GM18508 (cell line): ENCODE measurements around the gene TGFBR2.
"Not testable (repeated sequence)": the region's sequence is repeated elsewhere in the genome, so short reads cannot be mapped to it uniquely, and the experiment has no call there.

Source experiments
- ATAC-seq: cut with Tn5 transposase; IDR thresholded peaks from one replicate; pipeline ENCODE4 v1.9.1; 2021; ENCODE audit warnings: moderate number of reproducible peaks; ENCODE audit not compliant: insufficient read depth, unreplicated experiment

Gene TGFBR2

DNA sequence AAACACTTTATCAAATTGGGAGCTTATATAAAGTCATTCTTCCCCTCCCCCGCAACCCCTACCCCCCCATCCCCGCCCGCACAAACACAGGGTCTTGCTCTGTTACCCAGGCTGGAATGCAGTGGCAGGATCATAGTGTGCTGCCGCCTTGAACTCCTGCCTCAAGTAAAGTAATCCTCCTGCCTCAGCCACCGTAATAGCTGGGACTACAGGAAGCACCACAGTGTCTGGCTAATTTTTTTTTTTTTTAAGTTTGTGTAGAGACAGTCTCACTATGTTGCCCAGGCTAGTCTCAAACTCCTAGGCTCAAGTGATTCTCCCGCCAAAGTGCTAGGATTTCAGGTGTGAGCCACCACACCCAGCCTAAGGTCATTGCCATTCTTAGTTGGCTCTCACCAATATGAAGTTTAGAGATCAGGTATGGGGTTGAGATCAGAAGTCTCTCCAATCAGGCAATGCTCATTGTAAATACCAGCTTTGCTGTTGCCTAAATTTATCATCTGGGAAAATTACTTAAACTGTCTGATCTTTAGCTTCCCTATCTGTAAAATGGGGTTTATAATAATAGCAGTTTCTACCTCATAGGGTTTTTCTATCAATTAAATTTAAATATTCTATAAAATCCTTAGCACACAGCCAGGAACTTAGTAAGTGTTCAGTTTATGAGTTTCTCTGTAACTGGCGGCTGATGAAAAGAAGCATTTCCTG lies 60.3 kb downstream of the TGFBR2 start:
- no peak for ATAC-seq

DNA sequence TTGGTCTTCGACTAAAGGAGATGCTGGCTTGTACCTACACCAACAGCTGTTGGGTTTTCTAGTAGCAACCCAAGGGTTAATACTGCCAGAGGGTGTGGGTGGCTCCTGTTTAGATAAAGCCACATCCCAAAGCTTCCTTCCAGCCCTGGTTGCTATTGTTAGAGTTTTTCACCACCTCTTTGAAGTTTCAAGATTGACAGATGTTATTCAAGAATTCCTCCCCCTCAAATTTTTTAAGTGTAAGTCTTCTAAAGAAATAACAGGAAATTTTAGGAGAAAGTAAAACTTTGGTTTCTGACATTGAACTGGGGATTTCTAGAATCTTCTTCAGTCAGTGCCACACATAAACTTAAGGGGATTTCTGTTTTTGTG lies 60.9 kb downstream of the TGFBR2 start:
- no peak for ATAC-seq

DNA sequence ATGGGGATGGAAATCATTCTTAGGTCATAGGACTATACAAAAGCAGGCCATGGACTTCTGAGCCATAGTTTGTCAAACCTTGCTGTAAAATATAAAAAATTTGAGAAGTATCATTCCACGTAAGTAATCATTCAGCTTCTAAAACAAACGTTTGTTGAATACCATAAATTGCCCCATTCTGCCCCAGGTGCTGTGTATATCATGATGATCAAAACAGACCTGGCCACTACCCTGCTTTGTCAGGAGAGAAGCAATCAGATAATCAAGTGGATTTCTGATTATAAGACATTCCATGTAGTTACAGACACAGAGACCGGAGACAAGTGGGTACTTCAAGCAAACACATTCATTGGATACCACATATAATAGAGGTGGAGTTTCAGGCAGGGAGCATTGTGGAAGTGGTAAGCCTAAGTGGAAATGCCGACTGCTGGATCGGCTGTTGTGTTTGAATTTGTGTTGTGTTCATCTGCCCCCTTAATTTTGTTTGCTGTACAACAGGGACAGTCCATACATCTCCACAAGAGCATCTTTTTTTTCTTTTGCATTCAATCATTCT lies 61.7 kb downstream of the TGFBR2 start:
- ATAC-seq, result no peak

DNA sequence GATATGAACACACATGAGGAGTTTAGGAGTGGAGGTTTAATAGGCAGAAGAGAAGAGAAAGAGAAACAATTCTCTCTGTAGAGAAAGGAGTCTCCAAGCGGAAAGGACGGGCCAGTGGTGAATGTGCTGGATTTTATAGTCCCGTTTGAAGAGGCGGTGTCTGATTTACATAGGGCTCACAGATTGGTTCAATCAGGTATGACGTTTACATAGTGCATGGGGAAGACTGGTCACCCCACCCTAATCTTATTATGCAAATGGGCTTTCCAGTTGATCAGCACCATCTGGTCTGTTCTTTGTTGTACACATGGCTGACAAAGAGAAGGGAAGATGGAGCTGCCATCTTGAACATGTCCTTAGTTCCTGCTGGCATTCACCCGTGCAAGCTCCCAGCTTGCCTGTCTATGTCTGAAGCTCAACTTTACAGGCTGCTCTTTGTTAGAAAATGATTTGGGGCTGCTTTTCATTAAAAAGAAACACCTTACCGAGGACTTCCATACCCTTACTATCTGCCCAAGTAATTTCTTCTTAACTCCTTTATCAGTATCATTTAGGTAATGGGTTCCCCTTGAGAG lies 63.0 kb downstream of the TGFBR2 start:
- not testable (repeated sequence) for ATAC-seq

DNA sequence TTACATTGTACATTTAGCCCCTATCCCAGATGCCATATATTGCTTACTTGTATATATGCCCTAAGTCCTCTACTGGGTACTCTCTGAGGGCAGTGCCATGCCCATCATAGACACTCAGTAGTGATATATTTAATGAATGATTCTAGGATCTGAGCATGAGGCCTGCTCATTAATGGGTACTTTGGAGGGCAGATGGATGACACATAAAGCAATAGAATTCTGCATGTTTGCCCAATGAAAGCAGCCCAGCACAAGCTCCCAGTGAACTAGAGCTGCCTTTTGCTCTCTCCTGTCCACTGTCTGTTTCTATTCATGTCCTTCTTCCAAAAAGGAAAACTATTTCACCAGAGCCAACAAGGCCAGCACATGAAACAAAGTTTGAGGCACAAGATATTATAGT lies 63.9 kb downstream of the TGFBR2 start:
- no peak for ATAC-seq

DNA sequence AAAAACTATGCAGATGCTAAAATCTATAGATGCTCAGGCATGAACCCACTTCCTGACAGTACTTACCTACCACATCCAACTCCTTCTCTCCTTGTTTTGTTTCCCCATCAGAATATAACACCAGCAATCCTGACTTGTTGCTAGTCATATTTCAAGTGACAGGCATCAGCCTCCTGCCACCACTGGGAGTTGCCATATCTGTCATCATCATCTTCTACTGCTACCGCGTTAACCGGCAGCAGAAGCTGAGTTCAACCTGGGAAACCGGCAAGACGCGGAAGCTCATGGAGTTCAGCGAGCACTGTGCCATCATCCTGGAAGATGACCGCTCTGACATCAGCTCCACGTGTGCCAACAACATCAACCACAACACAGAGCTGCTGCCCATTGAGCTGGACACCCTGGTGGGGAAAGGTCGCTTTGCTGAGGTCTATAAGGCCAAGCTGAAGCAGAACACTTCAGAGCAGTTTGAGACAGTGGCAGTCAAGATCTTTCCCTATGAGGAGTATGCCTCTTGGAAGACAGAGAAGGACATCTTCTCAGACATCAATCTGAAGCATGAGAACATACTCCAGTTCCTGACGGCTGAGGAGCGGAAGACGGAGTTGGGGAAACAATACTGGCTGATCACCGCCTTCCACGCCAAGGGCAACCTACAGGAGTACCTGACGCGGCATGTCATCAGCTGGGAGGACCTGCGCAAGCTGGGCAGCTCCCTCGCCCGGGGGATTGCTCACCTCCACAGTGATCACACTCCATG lies 65.3 kb downstream of the TGFBR2 start:
- no peak for ATAC-seq

DNA sequence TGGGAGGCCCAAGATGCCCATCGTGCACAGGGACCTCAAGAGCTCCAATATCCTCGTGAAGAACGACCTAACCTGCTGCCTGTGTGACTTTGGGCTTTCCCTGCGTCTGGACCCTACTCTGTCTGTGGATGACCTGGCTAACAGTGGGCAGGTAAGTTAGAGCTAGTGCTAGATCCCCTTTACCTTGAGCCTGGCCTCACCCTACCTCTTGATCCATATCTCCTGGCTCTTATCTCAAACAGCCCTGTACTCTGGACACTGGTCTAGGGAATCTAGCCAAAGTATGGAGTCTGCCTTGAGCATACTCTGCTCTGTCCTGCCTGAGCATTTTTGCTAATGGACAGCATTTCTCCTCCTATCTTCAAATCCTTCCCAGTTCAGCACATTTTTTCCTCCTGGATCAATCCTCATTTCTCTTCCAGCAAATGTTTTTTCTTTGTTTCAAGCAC lies 65.9 kb downstream of the TGFBR2 start:
- no peak for ATAC-seq

DNA sequence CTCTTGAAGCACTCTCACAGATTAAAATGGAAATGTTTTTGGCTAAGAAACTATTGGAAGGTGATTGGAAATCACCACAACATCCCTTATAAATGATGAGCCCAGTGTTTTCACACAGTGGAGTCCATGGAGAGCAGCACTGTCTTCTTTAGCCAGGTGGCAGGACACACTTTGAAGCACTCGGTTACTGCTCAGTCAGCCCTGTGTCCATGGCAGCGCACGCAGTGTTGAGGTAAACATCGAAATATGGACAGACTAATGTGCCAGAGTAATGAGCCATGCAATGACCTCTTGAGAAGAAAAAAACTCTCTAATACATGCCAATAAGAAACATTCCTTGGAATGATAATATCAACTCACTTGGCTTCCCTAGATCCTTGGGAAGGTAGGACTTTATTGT lies 66.6 kb downstream of the TGFBR2 start:
- ATAC-seq, result no peak

DNA sequence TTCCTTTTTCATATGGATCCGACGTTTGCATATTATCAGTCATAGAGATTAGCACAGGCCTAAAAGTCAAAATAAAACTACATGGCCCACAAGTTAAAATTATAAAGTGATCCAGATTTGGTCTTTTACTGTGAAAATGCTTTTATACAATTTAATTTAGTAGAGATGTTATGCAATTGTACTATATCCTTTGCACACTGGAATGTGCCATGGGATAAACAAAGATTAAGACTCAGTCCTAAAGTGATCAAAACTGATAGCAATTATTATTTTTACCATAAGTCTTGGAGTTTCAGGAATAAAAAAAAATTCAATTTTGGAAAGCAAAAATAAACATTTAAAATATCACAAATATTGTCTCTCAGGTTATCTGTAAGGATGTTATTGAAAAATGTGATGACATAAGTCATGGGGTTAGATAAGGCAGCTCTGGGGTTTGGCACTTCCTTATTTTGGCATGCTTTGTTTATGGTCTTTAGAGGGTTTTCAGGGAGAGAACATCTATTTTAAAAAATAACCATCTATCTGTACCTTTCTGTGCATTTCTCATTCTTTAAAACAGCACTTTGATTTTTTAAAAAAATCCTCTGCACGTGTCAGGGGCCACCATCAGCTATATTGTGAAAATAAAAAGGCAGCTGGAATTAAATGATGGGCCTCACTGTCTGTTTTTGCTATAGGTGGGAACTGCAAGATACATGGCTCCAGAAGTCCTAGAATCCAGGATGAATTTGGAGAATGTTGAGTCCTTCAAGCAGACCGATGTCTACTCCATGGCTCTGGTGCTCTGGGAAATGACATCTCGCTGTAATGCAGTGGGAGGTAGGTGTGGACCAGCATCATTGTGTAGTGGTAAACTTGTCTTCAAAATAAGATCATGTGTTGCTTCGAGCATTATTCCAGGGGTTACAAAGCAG lies 67.3 kb downstream of the TGFBR2 start:
- ATAC-seq, result no peak

DNA sequence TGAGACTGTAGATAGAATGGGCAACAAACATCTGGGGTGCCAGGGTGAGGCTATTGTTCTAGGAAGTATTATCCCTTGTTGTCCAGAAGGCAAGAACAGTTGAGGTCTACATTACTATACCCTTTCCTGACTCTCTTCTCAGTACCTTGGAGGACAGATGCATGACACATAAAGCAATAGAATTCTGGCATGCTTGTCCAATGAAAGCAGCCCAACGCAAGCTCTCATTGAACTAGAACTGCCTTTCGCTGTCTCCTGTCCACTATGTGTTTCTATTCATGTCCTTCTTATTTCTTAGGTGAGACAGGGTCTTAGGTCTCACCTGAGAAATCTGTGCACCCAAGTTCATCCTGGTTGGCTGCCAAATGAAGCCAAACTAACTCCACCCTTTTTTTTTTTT lies 68.6 kb downstream of the TGFBR2 start:
- no peak for ATAC-seq

DNA sequence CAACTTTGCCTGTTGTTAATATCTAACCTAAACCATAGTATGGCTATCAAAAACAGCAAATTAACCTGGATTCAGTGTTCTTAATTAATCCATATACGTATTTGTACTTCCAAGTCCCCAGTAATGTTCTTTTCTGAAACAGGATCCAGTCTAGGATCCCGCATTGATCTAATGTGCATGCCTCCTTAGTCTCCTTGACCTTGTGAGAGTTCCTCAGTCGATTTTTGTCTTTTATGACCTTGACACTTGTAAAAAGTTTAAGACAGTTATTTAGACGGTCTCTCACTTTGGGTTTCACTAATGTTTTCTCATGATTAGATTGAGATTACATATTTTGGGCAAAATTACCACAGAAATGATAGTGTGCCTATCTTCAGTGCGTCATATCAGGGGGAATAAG lies 69.4 kb downstream of the TGFBR2 start:
- ATAC-seq, result no peak

DNA sequence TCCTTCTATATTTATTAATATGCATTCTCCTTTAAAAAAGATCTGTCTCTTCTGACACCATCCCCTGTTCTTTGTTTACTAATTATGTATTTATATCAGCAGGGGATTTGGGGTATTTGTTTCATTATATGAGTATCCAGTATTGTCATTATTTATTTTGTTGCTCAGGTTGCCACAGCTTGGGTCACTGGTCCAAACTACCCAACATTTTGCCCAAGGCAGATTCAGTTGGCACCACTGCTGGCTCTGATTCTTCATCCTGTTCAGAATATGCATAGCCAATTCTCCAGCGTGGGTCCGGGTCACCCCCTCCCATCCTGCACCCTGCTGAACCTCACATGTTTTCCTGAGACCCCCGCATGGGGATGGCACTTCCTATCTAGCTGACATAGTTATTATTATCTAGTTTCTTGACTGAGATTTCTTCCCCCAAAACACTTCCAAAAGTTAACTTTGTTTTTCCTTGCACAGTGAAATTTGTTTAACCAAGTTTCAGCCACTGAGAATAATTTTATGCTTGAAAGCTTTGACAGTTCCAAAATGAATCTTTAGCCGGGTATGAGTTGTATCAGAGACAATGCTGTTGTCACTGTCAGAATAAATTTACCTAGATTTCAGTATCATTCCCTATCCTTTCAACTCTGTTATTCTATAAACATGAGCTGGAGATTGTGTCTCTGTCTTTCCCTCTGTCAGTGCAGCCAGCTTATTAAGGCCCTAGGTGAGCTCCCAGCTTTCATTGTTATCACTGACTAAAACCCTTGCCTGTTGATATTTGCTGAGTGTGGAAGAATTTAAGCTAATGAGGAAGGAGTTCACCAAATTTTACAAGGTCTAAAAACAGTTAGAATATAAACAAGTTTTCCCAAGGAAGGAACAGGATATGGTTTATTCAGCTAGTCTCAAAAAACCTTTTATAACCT lies 70.3 kb downstream of the TGFBR2 start:
- no peak for ATAC-seq

DNA sequence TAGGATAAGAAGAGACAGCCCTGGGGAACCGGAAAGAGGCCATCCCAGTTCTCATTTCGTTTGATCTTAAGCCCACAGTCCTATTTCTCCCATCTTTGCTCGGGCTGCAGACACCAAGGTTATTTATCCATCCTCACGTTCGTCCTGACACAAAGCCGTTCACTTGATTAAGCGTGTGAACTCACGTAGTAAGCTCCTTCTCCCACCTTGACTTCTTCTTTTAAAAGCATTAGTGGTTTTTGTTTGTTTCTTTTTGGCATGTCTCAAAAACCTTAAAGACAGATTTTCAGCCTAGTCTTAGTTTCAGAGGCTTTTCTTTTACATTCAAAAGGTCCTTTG lies 70.9 kb downstream of the TGFBR2 start:
- no peak for ATAC-seq

DNA sequence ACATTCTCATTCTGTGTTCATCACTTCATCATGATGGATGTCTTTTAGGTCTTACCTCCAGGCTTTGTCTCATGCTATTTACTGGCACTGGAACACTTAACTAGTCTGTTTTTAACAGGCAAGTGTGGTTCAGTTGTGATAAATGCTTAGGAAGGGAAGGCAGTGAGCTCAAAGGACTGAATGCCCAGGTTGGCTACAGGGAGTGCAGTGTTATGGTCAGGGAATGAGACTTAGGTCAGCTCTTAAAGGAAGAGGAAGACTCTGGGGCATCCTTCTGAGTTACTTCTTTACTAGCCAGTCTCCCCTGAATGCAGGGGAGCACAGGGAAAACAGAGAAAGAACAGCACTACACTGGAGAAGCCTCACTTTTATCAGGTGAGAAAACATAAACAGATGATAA lies 72.6 kb downstream of the TGFBR2 start:
- ATAC-seq, result no peak

DNA sequence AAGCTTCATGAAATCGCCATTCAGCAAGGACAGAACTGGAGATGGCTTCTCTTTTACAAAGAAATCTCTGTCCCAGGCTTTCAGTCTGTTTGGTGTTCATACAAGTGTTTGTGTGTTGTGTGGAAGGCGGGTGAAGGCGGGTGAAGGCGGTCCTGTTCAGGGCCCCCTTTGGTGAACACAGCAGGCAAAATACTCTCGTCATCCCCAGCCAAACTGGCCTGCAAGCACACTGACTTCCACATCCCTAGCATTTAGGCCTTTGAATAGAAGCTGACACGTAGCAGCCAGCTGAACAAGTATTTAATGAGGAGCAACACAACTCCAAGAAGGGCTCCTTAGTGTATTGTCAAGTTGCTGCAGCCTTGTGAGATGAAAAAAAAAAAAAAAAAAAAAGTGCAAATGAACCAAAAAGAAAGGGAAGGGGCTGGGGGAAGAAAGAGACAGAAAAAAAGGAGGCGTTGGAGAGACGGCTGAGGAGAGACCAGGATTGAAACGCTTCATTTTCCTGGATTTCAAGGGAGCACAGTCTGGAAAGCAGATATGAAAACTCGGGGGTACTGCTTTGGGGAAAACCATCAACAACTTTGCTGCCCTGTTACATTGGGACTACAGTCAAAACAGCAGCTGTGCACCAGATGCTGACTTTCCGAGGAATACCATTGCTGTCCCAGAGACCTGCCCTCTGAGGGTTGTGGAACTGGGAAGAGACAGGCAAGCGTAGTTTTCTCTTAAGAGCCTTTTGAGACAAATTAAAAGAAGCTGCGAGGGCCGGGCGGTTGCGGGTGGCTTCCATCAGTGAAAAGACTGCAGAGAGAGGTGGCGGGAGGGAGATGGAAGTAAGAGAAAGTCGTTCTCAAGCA lies 74.6 kb downstream of the TGFBR2 start:
- ATAC-seq, result no peak

DNA sequence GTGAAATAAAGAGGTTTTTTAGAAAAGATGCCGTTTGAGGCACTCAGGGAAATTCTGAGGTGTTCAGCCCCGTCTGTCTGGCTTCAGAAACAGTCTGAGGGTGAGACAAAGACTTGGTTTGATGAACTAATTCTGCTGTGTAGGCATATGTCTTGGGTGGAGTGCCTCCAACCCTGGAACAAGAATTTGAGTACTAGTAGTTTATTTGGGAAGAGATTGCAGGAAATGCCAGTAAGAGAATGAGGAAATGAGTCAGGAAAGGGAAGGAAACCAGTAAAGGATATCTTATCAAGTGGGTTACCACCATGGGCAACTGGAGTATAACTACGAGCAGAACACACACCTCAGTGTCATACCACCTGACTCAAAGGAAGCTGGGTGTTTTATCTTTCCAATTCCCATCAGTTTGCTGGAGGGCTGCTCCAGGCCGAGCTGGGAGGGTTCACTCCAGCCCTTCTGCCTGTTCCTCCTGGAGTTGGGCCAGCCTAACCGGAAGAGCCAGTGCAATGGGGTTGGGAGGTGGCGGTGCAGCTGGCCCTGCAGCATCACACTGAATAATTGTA lies 75.3 kb downstream of the TGFBR2 start:
- ATAC-seq, result no peak

DNA sequence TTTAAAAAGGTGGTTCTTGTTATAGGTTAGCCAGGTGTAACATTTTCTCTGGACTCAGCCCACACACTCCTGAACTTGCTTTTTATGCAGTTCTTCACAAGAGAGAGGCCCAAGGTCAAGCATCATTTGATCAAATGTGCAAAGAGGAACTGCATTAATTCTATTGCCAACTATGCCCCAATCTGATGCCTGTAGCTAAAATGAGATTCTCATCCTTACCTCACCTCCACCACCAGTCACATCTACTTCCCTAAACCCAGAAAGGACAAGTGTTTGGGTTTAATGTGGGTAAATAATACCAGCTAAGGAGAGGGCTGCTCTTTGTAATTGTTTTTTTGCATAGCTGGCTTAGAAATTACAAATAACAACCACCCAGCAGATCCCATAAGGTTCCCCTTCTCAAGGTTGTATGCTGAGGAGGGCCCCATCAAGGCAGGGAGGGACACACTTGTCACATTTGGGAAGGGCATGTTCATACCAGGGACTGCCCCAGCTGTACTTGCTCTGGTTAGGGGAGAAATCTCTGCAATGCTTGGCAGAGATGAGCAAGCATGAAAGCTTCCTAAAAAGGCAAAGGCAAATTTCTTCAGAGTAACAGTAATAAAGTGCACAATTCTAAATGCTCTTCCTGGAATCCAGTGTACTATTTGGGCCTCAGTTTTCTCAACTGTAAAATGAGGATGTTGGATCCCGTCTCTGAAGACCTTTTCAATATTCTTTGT lies 76.2 kb downstream of the TGFBR2 start:
- ATAC-seq, result no peak

DNA sequence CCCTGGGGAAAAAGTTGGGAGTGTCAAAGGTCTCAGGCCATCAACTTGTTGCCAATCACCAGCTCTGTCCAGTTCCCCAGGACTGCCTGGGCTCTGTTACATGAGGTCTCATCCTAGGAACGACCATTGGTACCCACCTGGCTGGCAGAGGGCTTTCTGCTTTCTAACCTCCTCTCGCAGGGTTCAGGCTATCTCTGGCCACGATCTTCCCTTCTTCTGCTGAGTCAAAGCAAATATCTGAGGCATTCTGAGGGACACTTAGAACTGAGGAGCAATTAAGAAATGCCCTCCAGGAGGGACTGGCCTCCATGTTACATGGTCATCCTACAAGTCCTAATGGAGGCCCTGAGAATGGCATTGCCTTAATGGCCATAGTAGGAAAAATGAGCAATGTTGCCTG lies 77.4 kb downstream of the TGFBR2 start:
- no peak for ATAC-seq
